Mucosa of rectum (tissue), 2 donors: ENCODE results near the gene EFHC1.

Source experiments
- H3K27ac ChIP-seq, 2 donors: one replicate each; pipeline ENCODE4 v1.7.0; 2013; ENCODE audit warnings: inconsistent platforms in 2 of 2, low read depth in 2 of 2, low read length in 2 of 2
- H3K27me3 ChIP-seq, 2 donors: one replicate each; pipeline ENCODE4 v1.7.0; 2013; ENCODE audit warnings: low read length in 2 of 2; ENCODE audit not compliant: control insufficient read depth in 2 of 2, insufficient read depth in 2 of 2
- H3K36me3 ChIP-seq, 2 donors: one replicate each; pipeline ENCODE4 v1.7.0; 2013; ENCODE audit warnings: low read length in 2 of 2; ENCODE audit not compliant: control insufficient read depth in 2 of 2, insufficient read depth in 2 of 2
- H3K4me1 ChIP-seq, 2 donors: one replicate each; pipeline ENCODE4 v1.7.0; 2013; ENCODE audit warnings: low read length in 2 of 2, mild to moderate bottlenecking in 1 of 2; ENCODE audit not compliant: control insufficient read depth in 2 of 2, insufficient read depth in 2 of 2
- H3K4me3 ChIP-seq, 2 donors: one replicate each; pipeline ENCODE4 v1.7.0; 2013; ENCODE audit warnings: low read length in 2 of 2
- H3K9ac ChIP-seq, 2 donors: one replicate each; pipeline ENCODE4 v1.7.0; 2013; ENCODE audit warnings: low read length in 2 of 2, low read depth in 1 of 2, mild to moderate bottlenecking in 1 of 2
- H3K9me3 ChIP-seq, 2 donors: one replicate each; pipeline ENCODE4 v1.7.0; 2013; ENCODE audit warnings: low read length in 2 of 2; ENCODE audit not compliant: control insufficient read depth in 2 of 2
- donor health status: healthy.
- donor health status: Normal muscosa, but diverticular disease.

EFHC1 gene

GRCh38 chr6:52571099-52571755, 151.1 kb downstream of the EFHC1 start:
- no peak overlapping the region for H3K27ac ChIP-seq
- H3K4me1 ChIP-seq = peaks cover 29 to 47% of the 10 kb centered on the region in 2 donors
- H3K36me3 ChIP-seq = no peaks in the 10 kb centered on the region
- H3K9me3 ChIP-seq = no peaks in the 10 kb centered on the region
- no peak overlapping the region for H3K9ac ChIP-seq
- H3K27me3 ChIP-seq = no peaks in the 10 kb centered on the region
- H3K4me3 ChIP-seq = no peak overlapping the region

- no peak overlapping the region for H3K9ac ChIP-seq
- H3K4me1 ChIP-seq = peaks cover 30 to 48% of the 10 kb centered on the region in 2 donors
- H3K27ac ChIP-seq = no peak overlapping the region
- no peaks in the 10 kb centered on the region for H3K36me3 ChIP-seq
- H3K9me3 ChIP-seq = no peaks in the 10 kb centered on the region
- H3K4me3 ChIP-seq = peak overlapping the region in 1 of 2 donors; percentile 34
- no peaks in the 10 kb centered on the region for H3K27me3 ChIP-seq
These were observed 152.4 kb downstream of the EFHC1 start for GRCh38 chr6:52572536-52572935.

- Histone ChIP-seq H3K9ac (no peak overlapping the region), H3K36me3 (no peaks in the 10 kb centered on the region), H3K4me3 (peak overlapping the region in 1 of 2 donors; percentile 24), H3K4me1 (peaks cover 34 to 51% of the 10 kb centered on the region in 2 donors), H3K9me3 (no peaks in the 10 kb centered on the region), H3K27ac (no peak overlapping the region), H3K27me3 (no peaks in the 10 kb centered on the region)
These were observed 153.2 kb downstream of the EFHC1 start for GRCh38 chr6:52573295-52573694.
